GM19455 (cell line): Measurements from ENCODE around the gene GPR153.

Experiments
- ATAC-seq: cut with Tn5 transposase; IDR thresholded peaks from one replicate; pipeline ENCODE4 v1.9.1; 2021; ENCODE audit not compliant: unreplicated experiment

GPR153 gene

GRCh38 chr1:6270401-6270800 is 9.5 kb upstream of the GPR153 start:
- ATAC-seq = no peak

- ATAC-seq = no peak
Measured at GRCh38 chr1:6269720-6270400, 9.0 kb upstream of the GPR153 start.

DNA sequence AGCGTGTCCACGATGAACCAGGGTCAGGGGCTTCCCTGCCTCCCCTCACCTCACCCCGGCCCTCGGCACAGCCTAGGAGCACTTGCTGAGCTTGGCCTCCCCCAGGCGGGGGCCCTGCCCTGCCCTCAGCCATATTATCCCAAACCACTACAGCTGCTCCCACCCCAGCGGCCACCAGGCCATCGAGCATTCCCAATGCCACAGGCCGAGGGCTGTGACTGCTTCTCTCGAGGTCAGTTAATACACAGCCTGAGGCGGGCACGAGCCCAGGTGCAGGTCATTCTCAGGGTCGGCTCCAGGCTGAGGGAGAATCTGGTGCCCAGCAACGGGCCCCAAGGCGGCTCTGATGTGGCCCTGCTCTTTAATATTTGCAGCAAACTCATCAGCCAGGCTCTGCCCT is 8.4 kb upstream of the GPR153 start:
- ATAC-seq = no peak

GRCh38 chr1:6268415-6268814 is 7.5 kb upstream of the GPR153 start:
- ATAC-seq = no peak

GRCh38 chr1:6267686-6268322 is 6.9 kb upstream of the GPR153 start:
- no peak for ATAC-seq

DNA sequence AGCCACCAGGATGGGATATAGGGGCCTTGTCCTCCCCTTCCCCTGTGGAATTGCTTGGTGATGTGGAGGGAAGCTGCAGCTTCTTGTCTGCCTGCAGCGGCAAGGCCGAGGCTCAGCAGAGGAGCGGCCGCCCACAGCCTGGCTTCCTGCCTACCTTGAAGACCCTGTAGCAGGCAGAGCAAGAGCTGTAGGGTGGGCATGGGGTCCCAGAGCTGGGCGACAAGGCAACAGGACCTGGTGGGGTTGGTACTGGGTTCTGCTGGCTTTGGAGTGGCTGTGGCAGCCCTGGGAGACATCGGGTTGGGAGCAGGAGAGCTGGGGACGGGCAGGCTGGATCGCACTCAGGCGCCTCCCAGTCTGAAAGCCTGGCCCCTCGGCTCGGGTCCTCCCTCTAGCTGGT is 5.7 kb upstream of the GPR153 start:
- ATAC-seq = no peak

GRCh38 chr1:6265151-6265550 is 4.3 kb upstream of the GPR153 start:
- no peak for ATAC-seq

DNA sequence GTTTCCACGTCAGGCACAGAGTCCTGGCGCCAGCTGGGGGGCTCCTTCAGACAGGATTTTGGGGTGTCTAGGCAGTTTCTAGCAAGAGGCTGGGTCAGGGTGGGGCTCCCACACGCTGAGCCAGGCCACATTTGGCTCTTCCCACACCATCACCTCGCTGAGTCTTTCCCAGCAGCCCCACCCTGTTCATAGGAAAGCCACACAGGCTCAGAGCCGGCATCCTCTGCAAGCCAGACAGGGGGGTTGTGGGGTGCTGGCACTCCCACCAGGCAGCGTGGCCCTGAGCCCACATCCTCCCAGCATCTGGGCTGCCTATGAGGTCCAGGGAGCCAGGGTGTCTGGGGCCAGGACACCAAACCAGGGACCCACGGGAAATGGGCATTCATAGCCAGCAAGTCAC is 2.8 kb upstream of the GPR153 start:
- no peak for ATAC-seq

DNA sequence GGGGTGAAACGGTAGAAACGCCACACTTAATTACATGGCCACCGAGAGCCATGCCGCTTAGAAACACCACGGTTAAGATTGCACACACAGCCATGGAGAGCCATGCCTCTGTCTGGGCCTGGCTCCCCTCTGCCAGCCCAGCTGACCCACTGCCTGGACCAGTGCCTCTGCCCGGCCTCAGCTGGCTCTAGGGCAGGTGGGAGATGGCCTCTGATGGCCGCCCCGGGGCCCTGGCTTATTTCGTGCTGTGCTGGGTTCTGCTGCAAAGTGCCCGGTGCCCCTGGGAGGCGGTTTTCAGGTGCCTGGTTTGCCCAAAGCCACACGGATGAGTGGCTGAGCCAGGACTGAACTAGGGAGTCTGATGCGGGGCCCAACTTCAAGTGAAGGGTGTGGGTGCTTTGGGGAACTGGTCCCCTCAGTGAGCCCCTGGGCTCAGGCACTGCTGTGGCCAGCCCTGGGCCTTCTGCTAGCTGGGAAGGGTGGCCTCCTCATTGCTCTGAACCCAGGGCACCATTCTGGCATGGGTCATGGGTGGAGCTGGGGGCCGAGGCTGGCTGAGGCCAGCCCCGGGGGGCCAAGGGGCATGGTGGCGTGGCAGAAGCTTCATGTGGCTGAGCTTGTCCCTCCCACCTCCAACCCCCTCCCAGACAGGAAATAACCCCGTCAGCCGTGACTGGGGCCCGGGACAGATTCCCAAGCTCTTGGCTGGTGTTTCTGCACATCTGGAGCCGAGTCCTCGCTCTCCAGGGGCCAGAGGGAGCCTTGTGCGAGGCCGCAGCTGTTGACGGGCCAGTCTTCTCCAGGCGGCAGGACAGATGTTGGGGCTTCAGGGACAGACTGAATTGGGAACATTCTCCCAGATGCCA is 1.9 kb upstream of the GPR153 start:
- ATAC-seq = no peak

DNA sequence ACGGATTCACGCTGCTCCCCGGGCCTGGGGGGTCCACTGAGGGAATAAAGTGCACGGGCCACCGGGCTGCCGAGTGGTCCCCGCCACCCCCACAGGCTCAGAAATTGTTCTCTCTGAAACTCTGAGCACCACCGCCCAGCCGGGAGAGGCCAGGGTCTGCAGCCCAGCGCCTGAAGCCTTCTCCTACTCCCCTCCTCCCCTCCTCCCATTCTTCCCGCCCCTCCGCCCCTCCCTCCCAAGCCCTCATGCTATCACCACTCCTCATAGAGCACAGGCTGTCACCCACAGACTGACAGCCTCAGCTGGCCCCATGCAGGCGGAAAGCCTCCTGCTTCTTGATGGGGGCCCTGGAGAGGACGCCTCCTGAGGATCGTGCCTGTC is 707 bp upstream of the GPR153 start:
- no peak for ATAC-seq

DNA sequence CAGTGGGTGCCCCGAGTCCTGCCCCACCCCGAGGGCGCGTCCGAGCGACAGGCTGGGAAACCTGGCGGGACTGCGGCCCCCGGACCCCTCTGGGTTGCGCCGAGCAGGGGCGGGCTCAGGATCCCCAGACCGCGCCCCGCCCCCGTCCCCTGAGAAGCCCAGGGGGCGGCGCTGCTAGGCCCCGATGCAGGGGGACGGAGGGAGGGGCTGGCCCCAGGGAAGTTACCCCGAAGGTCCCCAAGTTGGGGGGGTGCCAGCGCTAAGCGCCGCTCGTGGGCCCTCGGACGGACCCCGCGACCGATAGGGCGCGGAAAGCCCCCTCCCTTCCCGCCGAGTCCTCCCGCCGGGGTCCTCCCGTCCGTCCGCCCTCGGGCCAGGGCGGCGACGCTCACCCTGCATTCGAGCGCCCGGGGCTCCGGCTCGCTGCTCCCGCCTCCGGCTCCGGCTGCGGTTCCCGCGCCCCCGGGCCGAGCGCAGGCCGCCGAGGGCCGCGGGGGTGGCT is 414 bp downstream of the GPR153 start:
- ATAC-seq = no peak

DNA sequence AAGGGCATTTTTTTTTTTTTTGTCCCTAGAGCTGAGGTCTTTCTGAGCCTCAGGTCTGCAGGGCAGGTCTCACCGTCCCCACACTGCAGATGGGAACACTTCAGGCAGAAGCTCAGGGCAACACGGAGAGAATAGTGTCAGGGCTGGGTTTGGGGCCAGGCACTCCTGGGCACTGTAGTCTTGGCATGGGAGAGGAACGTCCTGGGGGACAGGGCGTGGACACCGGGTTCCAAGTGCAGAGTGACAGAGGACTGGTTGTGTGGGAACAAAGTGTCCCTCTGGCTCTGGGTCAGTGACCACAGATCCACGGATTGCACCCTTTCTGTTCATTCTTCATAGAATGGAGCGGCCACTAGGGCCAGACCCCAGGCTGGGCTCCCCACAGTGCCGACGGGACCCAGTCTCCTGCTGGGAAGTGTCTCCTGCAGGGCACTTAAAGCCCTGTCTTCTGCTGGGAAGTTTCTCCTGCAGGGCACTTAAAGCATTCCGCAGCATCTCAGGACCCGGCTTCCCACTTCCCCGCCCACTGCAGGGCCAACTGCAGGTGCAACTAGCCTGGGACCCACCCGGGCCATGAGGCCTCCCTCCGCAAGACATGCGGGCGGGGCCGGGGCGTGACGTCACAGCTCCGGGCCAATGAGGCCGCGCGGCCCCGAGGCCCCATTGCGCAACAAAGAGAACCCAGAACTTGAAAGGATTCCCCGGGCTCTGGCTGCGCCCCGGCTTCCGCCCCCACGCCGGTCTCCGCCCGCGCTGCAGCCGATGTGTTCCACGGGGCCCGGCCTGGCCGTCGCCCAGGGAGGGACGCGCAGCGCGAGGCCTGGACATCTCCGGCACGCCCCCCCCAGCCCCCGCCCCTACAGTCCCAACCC is 1.2 kb downstream of the GPR153 start:
- ATAC-seq = no peak

DNA sequence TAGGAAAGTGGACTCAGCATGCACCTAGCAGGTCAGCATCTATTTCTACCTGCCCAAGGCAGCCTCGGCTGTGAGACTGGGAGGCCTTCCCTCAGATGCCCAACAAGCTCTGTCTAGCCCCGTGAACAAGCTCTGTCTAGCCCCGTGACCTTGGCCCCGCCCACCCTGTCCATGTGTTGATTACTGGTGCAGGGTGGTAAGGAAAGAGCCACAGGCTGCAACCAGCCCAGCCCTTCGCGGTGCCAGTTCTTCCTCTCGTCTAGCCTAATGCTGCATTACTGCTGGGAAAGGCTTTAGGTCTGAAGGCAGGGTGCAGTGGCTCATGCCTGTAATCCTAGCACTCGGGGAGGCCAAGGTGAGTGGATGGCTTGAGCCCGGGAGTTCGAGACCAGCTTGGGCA is 2.2 kb downstream of the GPR153 start:
- ATAC-seq = no peak

- no peak for ATAC-seq
Measured at GRCh38 chr1:6257541-6258069, 3.3 kb downstream of the GPR153 start.

DNA sequence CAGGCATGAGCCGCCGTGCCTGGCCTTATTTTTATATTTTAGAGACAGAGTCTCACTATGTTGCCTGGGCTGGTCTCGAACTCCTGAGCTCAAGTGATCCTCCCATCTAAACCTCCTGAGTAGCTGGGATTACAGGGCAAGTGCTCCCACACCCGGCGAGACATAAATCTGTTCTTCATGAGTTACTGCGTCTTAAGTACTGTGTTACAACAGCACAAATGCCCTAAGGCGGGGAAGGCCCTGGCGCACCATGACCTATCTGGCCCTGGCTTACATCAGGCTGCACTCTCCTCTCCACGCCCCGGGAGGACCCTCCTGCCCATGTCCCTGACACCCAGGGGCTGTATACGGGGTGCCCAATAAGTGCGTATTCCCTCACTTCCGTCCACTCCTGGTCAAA is 4.3 kb downstream of the GPR153 start:
- no peak for ATAC-seq

- no peak for ATAC-seq
Measured at GRCh38 chr1:6254691-6255090, 6.2 kb downstream of the GPR153 start.

- ATAC-seq = no peak
Measured at GRCh38 chr1:6253380-6253779, 7.5 kb downstream of the GPR153 start.

DNA sequence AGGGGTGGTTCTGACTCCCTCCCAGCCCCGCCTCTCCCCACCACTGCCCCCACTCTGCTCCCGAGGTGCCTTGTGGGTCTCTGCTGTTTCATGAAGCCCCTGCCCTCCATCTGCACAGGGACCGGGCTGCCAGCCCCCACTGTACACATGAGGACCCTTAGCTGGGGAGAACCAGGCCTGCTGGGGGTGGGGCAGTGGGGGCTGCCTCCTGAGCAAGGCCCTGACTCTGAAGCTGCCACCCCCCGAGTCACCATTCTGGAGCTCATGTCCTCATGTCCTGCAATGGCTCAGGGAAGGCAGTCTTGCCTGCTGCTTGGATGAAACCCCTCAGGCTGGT is 8.6 kb downstream of the GPR153 start:
- ATAC-seq = no peak

DNA sequence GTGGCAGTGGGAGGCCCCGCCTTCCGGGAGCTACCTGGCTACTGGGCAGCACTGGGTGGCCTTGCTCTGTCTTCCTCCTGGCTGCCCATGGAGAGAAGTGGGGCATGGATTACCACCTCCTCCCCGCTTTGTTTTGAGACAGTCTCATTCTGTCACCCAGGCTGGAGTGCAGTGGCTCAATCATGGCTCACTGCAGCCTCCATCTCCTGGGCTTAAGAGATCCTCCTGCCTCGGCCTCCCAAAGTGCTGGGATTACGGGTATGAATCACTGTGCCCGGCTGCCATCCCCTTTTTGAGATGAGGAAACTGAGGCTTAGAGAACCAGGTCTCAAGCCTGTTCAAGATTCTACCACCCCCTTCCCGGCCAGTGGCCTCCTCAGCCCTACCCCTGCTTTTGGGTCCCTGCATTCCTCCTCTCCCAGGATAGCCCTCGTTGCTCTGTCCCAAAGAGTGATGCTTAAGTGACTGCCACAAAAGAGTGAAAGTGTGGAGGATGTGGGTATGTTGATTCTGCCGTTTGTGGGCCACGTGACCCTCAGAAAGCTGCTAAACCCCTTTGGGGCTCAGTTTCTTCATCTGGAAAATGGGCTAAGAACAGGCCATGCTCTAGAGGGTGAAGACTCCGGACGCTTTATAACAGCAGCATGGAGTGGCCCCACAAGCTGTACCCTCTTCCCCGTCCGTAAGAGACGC is 9.1 kb downstream of the GPR153 start:
- ATAC-seq = no peak

- no peak for ATAC-seq
Measured at GRCh38 chr1:6251233-6251632, 9.7 kb downstream of the GPR153 start.
